ENCODE measurements around the gene STK39.

Gene STK39

DNA sequence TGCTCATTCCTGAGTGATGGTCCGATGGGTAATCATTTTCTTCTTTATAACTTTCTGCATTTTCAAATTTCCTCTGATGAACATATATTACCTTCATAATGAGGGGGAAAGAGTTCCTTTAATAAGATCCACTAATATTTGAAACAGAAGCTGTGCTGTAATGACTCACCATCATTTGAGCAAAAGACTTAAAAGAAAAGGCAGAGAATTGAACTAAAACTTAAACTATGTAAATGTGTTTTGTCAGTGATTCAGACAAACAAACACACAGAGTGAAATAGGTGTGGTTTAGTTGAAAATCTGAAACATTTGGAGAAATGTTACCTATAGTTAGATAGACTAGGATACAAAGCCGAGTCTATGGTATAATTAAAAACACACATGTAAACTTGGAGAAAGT lies 209.6 kb downstream of the STK39 start:
- no peak for DNase-seq

DNA sequence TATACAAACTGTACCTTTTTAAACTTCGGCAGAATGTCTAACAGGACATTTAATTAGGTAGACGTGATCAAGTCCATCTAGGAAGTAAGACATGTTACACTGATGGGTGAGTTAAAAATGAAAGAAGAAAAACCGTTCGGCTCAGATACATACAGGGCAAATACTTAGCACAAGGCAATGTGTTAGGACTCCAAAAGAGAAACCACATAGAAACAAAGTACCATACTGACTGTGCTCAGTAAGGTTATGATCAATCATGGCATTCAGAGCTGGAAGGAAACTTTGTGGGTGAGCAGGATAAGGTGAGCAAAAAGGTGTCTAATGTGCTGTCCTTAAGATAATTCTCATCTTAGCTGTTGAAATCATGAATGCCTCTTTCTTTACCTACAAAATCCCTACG lies 211.9 kb downstream of the STK39 start:
- no peak for DNase-seq

DNA sequence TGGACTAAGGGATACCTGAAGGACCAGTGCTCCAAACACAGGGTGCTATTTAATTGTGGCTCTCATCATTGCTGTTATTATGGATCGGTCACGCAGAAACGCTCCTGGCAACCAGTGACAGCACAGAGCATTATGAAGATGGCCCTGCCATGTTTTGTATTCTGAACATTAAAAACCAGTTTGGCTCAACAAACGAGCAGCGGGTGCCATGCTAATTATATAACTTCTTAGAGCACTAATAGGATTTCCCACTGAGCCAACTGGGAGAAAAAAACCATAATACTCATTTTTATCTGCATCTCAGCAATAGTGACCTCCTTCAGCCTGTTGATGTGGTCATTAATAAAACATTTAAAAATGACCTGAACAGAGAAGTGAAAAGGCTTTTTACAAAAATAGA lies 212.8 kb downstream of the STK39 start:
- no peak for DNase-seq

DNA sequence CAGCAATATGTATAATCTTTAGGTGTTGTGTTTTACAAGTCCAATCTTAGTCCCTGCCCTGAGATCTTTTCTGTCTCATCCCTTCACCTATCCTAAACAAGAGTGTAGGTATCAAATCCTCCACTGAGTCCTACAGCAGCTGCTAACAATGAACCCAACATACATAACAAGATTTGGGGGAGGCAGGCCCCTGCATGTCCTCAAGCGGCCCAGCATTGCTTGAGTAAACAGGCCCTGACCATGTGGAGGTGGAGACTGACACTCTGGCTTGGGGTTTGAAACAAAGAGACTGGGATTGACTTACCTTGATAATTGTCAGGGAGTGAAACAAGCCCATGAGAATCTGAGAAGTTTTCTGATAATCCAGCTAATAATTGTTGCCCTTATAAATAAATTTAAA lies 213.4 kb downstream of the STK39 start:
- no peak for DNase-seq

DNA sequence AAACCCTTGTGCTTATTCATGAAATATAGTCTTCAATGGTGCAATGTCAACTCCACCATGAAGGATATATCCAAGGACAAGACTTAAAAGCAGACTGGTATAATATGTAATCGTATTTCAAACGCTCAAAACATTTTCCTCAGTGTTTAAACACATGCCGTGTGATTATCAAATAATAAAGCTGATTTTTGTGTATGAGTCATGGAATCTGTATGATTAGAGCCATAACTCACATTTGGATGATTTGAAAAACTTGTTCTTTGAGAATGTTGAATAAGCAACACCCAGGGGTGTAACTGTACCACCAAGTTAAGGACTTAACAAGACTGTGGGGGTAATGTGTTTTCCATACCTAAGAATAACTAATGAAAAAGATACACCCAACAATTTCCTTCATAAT lies 215.3 kb downstream of the STK39 start:
- DNase-seq: no peak

DNA sequence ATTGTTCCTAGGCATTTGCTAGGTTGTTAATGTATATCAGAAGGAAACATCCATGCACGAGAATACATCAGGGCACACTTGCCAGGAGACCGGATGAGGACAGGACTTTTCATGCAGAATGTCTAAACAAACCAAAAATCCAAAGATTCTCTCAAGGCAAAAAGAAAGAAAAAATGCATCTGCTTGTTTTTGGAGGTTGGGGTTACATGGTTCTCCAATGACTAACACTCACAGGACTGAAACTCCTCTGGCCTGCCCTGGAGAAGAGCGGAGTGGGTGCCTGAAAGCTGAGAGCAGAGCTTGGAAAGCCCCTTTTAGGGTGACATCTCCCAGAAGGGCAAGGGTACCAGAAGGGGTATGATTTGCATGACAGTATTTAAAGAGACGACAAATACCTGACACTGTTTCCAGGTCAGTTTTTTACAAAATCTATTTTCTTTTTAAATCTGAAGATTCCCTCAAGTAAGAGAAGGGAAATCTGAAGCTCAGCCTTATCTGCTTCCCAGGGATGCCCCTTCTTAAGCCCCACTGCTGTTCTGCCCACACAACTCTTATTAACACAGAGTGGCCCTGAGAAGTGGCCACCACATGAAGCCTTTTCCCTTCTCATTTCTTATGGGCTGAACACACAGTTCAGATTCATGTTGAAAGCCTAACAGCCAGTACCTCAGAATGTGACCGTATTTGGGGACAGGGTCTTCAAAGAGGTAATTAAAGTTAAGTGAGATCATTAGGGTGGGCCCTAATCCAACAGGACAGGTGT lies 216.4 kb downstream of the STK39 start:
- DNase-seq: no peak

DNA sequence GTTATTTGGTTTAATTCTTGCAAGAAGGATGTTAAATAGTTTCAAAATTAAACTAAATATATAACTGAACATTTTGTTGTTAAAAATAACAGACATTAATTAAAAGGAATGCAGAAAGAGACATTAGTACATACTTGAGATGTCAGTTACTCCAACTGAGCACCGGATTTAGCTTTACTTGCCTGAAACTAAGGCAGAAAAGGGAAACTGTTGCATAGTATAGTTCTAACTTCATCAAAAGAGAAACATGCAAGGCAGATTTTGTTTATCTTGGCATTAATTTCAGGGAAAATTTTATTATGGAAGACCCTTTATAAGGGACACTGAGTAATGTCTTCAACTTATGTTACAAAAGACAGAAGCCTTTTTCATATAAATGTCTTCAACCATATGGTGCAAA lies 218.3 kb downstream of the STK39 start:
- no peak for DNase-seq

DNA sequence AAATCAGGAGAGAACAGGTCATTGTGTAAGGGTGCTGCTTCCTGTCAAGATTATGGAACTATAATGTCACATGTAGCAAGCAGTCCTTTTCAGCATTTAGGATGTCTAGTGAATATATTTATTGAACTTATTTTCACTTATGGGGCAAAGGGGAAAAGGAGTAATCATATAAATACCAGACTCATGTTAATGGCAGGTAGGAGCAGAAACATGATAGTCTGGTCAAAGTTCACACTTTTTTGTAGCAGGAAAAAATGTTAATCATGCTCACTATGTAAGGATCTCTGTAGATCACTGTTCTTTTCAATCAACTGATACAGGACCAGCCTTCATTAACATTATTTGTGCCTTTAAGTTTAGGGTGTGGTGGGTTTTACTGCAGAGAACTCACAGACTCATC lies 219.0 kb downstream of the STK39 start:
- no peak for DNase-seq

DNA sequence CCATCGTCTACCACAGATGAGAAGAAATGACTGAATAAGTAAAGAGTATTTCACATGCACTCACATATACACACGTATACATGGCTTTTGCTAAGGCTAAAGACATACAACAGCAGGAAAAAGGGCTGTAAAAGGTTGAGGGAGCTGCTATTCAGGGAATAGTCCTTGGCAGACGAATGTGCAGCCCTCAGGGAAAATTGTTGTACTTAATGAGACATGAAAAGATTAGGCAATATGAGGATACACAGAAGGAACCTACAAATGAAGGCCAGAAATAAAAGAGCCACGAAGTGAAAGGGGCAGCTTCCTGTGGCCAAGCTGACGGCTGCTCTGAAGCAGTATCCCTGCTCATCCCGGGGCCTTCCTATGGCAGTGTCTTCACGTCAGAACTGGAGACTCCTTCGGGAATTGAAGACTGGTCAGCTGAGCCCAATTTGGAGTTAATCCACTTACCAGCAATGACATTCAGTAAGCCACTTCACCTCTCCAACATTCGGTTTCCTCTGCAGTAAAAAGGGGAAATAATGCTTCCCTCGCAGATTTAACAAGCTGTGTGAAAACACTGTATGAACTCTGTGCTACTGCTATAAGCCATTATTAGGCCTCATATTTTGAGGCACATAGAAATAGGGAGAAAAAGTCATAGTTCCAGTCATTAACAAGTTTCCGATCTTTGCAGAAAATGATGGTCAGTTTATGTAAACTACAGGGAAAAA lies 221.8 kb downstream of the STK39 start:
- DNase-seq: no peak

DNA sequence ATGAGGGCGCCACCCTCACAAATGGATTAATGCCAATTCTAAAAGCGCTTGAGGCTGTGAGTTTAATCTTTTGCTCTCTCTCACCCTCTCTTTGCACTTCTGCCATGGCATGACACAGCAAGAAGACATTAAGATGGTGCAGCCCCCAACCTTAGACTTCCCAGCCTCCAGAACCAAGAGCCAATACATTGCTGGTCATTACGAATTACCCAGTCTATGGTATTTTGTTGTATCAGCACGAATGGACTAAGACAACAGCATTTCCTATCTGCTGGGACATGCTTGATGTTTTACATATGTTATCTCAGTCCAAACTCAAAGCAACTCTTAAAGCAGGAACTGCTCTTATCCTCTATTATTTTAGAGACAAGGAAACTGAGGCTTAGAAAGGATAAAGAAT lies 222.9 kb downstream of the STK39 start:
- DNase-seq: no peak

DNA sequence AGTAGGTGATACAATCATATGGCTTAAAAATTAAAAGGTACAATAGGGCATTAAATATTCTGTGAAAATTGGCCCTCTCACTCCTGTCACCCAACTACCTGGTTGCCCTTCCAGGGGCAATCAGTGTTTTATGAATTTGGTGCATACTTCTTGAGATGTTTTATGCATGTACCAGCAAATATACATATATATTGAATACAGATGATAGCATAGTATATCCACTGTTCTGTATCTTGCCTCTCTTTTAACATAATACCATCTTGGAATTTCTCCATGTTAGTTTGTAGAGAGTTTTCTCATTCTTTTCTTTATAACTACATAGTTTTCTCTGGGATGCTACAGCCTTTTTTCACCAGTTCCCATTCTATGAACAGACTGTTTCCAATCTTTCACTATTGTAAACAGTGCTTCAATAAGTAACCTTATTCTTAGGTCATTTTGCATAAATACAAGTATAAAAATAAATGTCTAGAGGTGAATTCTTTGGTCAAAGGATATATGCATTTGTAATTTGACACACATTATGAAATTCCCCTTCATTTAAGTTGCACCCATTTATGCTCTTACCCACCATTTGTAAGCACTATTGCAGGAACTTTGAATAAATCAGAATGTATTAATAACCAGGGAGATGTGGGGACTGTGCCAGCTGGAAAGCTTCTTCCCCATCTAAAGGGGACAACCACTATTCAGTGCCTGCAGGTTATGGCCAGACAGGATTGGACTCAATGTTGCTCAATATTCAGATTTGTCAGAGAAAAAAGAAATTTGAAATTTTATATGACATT lies 225.4 kb downstream of the STK39 start:
- DNase-seq: no peak

DNA sequence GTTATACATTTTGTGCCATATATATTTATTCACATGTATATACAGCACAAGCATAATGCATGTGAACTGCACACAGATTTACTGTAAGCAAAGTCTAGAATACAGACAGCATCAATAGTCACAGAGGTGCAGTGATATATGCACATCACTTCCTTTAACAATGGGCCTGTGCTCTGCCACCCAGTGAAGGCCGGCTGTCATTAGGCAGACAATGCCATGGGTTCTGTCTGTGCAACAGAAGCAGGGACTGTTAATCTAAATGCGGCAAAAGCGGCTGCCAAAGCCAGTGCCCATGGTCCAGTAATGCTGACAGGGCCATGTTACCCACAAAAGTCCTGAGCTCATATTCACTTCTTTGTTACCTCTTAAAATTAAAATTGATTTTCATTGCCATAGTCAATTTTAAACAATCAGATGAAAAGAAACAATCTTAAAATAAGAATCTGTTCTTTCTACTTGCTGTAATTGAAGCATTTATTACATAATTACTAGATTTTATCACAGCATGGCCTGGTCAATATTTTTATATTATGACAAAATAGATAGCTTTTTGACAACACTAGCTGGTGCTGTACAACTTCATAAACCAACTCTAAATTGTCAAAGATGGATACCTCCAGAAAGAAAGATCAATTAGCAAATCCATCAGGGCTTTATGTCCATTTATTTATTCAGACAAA lies 232.0 kb downstream of the STK39 start:
- no peak for DNase-seq

DNA sequence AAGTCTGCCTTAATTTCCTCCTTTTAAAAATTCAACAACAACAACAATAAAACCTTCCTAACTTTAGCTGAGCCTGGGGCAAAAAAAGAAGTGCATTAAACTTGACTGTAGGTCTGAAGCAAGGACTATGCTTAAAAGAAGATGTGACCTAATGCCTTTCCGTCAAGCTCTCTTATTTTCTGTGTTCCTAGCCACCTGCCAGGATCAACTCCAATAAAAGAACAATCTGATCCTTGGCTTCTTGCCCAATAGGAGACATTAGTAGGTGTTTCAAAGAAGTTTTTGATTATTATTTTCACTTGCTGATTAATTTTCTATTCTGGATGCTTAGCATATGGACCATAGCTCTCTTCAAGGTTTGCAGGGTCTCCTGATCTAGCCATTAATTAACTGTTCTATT lies 237.5 kb downstream of the STK39 start:
- DNase-seq: no peak

DNA sequence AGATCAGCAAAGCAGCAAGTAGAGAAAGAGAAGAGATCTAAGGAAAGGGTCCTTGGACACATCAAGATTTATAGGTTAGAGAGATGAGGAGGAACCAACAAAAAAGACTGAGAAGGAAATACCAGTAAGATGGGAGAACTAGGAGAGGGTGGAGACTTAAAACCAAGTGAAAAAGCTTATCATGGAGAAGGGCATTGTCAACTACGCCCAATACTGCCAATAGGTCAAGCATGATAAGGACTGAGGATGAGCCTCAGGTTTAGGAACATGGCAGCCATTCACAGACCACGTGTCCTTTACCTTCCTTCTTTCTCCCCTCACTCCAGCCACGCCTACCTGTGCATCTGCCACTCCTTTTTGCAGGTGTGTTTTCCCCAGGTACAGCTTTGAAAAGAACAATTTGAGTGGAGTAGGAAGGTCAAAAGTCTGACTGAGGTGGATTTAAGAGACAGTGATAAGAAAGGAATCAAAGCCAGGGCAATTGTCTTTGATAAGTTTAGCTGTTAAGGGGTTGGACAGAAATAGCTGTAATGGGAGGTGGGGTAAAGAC lies 238.7 kb downstream of the STK39 start:
- no peak for DNase-seq

DNA sequence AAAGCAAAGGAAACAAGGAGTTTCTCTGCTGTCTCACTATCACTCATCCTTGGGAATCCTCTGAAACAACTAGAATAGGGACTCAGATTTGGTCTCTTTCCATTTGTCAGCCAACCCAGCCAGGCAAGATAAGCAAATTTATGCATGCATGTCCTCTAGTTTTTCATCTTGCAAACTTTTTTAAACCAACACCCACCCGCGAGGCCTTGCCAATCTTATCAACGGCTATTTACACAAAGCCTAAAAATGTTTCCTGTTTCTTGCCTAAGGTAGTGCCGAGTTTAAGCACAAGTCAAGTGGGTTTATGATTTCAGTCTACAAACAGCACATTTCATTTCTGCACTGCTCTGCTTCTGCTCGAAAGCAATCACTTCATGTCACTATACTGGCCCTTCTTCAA lies 240.9 kb downstream of the STK39 start:
- no peak for DNase-seq

DNA sequence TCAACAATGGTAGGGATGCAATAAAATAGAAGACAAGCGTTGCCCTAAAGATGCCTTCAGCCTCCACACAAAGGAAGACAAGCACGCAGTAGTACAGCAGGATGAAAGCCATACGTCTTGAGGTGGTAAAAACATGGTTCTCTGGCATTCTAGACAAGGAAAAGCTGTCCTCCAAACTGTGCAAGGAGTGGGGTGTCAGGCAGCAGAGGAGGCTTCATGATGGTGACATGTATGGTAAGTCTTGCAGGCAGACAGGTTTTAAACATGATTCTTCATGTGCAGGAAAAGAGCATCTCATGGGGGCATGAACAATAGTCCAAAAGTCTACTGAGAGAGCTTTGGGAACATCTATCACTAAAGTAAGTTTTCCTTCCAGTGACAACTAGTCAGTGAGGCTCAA lies 241.8 kb downstream of the STK39 start:
- DNase-seq: no peak

DNA sequence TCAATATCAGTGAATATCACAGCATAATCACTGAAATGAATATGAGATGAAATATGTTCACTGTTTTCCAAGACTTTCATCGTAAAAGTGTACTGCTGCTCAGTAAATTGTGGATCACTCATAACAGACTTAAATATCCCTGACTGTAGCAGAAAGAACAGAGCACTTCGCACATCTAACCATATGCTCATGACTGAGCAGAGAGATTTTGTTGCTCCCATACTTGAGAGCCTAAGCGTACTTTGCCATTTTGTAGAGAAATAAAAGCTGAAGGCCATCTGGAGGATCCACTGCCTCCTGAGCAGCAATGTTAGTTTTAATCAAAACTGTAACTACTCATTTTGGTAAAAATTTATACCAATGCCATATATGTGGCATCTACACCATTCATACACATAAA lies 243.5 kb downstream of the STK39 start:
- DNase-seq: no peak

DNA sequence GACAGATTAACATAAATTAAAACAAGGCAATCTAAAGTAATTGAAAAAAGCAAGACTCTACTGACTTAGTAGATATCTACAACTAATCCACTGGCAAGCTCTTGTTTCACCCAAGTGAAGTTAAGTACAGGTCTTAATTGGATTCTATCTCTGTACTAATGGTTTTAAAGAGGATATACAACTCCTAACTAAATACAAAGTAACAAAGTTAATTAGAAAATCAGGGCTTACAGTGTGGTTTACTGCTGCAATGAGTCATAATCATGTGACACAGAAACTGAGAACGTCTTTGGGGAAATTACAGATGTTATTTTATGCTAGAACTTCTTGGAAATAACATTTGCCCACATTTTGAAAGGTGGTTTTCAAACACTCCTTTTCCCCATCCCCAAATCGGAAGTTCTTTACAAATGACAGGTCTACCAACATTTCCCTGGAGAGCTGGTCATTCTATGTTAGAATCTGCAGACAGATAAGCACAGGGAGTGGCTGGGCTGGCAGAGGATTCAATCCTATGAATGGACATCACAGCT lies 245.3 kb downstream of the STK39 start:
- DNase-seq: no peak

DNA sequence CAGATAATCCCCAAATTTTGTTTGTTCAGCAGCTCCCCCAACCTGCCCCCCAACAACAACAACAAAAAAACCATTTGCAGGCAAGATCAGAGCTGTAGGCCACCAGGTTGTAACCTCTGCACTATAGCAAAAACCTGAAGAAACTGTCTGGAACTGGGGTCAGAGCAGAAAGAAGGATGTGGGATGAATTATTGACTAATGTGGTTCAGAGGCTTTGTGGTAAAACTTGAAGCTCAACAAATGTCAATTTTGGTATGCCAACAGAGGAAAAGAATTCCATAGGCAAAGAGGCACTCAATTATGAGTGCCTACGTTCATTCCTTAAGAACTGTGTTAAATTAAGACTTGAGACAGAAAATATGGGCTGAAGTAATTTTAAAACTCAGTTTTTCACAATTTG lies 255.1 kb downstream of the STK39 start:
- DNase-seq: no peak

DNA sequence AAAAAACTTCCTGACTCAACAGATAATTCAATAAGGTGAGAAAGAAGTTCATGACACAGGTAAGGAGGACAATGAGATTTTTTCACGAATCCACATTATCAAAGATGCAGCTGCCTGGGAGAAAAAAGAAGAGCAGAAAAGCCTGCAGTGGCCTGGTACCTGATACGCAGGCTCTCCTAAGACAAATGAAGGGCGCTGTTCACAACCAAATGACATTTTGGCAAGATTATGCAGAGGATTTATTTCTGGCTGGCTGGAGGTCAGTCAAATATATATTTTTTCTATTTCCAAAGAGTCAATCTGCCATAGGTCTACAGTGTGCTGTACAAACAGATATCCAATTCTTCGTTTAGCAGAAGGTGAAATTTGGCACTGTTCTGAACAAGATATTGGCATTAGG lies 257.3 kb downstream of the STK39 start:
- no peak for DNase-seq

DNA sequence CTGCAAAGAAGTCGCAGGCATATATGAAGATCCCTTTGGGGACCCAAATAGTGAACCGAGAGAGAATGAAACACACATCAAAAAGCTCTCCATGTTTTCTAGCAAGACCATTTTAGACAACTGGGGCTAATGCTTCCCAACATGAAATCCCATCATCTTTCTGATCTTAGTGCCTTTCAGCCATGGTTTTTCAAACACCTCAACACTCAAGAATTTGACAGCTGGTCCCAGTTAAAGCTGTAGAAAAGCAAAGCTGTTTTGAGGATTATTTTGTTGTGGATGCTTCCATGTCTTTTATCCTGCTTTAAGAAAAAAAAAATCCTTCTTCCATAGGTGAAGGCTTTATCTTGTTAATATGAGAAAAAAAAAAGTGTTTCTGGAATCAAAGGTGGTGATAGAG lies 259.1 kb downstream of the STK39 start:
- no peak for DNase-seq

DNA sequence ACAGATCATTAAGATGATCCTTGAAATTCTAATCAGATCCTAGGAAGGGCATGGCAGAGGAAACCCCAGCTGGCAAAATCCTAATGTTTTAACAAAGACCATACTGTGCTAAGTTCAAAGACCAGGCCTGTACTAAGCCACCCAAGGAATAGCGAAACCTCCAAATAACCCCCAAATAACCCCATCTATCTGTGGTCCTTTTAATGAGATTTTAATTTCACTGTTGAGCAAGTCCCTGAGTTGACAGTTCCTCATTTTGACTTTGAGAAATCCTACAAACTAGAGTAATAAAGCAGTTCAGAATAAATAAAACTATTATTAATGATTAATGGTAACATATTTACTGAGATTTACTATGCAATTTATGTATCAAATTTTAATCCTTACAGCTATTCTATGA lies 259.8 kb downstream of the STK39 start:
- DNase-seq: no peak

DNA sequence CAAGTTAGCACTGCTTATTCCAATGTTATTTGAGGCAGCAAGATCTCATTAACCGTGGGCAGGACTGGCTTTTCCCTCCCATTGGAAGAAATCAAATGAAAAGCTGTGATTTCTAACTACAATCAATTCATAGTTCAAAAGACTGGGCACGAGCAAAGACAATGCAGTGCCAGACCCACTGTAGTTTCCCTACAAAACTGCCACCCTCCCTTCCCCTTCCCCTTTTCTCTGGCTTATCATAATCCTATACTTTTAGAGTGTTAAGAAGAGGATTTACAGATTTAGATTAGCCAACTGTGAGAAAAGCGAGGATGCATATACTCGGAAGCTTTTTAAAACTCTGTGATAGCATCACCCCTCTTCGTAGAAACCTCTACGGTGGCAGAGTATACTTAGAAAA lies 260.4 kb downstream of the STK39 start:
- no peak for DNase-seq
